Measurements from ENCODE around the gene TMCO2.

- TF ChIP-seq CTCF (IDR thresholded peaks at IDR 0.05 in 4 of 5, conservative IDR thresholded peaks at IDR 0.05 in 1 of 5) (no peak), POLR2A (IDR thresholded peaks at IDR 0.05) (no peak)
Measured at GRCh38 chr1:40301066-40301465, 53.3 kb downstream of the TMCO2 start.
